ENCODE measurements around the gene EHBP1L1. TPM values are rescaled to one million over a fixed set of nuclear protein-coding genes. Genes with fewer than 3 reads are reported as not detected.
A peak's percentile ranks its signal among the peaks of the same experiment; 100 is the strongest.

Gene EHBP1L1
- polyA plus RNA-seq, 3 donors, result 9.7 to 70.4 (median 48.5) TPM

DNA sequence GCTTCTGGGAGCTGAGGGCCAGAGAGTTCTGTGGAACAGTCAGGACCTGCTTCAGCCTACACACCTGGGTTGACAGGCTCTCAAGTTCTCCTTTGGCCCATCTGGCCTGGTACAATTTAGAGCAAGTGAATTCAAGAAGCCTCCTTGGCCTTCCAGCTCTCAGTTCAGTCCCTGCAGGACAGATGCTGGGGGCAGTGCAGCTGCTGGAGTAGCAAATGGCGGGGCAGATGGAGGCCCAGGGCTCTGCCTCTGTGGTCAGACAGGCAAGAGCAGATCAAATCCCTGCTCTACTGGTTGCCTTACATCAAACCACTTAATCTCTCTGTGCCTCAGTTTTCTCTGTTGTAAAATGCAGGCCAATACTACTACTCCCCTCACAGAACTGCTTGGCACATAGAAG is 28.4 kb downstream of the EHBP1L1 start:
- 94 to 100% (median 98%) methylated on average over 1 of the region's 1 CpG for WGBS, 3 donors
- H3K27ac ChIP-seq (ENCODE audit: low read depth, low read length), result no peak overlapping the region

DNA sequence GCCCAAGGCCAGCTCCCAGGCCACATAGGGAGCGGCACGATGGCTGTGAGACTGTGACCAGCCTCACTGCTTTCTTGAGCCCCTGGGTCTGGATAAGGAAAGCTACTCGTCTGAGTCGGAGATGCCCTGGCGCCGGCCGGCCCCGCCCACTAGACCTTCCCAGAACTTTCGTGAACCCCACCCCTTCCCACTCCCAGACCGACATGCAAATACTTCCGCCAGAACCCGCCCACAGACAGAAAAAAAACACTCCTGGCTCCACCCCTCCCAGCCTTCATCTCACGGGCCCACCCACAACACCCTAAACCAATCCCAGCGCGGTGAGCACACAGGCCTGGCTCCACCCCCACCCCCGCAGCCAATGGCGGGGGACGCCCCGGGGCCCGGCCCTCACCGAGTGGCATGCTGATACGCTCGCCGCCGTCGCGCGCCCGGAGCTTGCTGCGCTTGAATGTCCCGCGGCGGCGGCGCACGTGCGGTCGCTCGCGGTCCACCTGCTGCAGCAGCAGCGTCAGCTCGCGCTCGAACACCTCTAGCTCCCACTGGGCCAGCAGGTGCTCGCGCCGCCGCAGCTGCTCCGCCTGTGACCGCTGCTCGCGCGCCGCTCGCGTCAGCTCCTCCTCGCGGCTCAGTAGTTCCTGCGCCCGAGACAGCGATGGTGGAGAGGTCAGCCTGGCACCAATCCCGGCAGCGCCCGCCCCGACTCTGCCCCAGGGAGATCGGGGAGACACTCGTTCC is 31.2 kb downstream of the EHBP1L1 start:
- WGBS, 3 donors, result 41 to 59% (median 53%) methylated on average over 46 to 67 of the region's 67 CpGs

DNA sequence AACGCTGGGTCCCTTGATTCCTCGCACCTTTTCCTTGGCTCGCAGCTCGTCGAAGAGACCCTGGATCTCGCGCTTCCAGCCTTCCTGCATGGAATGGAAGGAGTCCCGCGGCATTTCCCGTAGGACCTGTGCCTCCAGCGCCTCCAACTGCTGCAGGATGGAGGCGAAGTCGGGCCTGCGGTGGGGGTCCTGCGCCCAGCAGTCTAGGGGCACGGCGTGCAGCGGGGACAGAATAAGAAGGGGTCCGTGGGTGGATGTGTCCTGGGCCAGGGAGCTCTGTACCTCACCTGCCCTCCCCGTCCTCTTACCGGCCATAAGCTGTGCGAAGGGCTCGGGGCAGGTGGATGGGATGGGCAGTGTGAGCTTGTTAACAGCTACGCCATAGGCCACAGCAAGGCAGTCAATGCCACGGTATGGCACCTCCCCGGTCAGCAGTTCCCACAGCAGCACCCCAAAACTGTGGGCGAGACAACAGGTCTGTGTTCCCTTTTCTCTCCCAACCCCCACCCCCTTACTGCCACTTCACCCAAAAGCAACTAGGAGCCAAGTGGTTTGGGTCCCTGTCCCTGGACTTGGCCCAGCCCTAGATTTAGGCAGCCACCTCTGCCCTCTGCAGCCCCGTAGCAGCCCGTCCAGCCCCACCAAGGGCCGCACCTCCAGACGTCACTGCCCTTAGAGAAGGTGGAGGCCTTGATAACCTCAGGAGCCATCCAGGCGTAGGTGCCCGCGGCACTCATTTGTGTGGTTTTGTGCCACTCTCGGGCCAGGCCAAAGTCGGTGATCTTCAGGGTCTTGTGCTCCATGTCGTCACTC is 32.0 kb downstream of the EHBP1L1 start:
- no peak overlapping the region for H3K27ac ChIP-seq (ENCODE audit: low read depth, low read length)
- WGBS, 3 donors, result 82 to 86% (median 85%) methylated on average over 37 of the region's 37 CpGs

More for the DNA sequence above, 31.2 kb downstream of the EHBP1L1 start:
- peak overlapping the region; percentile 56 for H3K27ac ChIP-seq (ENCODE audit: low read depth, low read length)

DNA sequence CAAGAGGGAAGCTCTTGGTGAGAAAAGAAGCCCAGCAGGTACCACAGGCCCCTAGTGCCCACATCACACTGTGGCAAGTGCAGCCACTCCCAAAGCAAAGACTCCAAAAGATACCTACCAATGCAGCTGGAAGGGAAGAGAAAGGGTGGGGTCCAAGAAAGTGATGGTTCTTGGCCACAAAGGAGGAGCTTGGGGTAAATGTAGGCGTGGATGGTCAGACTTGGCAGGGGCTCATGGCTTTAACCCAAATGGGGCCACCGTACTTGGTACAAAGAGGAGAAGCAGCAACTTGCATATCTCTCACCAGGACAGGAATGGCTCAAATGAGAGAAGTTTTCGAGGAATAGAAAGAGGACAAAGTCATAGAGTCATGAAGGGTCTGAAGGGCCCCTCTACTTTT is 33.4 kb downstream of the EHBP1L1 start:
- 53 to 76% (median 56%) methylated on average over 3 of the region's 3 CpGs for WGBS, 3 donors

DNA sequence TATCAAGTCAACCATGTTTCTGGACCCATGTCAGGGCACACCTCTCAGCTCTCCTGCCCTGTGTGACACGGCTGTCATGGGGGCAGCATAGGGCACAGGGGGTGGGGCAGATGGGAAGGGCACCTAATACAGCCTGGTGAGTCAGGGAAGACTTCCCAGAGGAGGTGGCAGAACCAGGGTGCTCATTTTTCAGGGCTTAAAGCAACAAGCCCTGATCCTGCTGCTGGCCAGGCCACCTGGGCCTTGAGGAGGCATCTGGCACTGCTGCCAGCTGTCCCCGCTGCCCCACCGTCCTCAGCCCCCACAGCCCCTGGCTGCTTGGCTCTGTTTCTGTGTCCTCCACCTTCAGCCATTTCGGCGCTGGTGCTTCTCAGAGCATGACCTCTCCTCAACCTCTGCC is 33.8 kb downstream of the EHBP1L1 start:
- WGBS, 3 donors, result 69 to 81% (median 77%) methylated on average over 5 of the region's 5 CpGs
- no peak overlapping the region for H3K27ac ChIP-seq (ENCODE audit: low read depth, low read length)

More for the DNA sequence above, 33.4 kb downstream of the EHBP1L1 start:
- H3K27ac ChIP-seq (ENCODE audit: low read depth, low read length), result no peak overlapping the region

DNA sequence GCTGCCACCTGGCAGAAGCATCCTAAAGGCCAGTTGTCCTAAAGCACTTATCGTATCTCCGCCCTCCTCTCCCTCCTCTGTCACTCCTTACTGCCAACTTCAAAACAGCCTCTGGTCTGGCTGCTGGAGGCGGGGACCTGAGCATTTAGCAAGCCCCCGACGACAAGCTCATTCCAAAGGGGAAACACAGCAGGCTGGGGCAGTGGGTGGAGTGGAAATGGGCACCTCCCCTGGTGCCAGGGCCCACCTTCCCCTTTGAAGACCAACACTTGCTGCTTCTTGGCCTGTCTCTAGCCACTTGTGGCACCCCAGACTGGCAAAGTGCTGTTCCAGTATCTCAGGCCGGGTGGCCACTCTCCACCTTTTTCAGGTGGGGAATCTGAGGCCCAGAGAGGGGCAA is 34.6 kb downstream of the EHBP1L1 start:
- 44 to 61% (median 49%) methylated on average over 6 of the region's 6 CpGs for WGBS, 3 donors
- no peak overlapping the region for H3K27ac ChIP-seq (ENCODE audit: low read depth, low read length)

DNA sequence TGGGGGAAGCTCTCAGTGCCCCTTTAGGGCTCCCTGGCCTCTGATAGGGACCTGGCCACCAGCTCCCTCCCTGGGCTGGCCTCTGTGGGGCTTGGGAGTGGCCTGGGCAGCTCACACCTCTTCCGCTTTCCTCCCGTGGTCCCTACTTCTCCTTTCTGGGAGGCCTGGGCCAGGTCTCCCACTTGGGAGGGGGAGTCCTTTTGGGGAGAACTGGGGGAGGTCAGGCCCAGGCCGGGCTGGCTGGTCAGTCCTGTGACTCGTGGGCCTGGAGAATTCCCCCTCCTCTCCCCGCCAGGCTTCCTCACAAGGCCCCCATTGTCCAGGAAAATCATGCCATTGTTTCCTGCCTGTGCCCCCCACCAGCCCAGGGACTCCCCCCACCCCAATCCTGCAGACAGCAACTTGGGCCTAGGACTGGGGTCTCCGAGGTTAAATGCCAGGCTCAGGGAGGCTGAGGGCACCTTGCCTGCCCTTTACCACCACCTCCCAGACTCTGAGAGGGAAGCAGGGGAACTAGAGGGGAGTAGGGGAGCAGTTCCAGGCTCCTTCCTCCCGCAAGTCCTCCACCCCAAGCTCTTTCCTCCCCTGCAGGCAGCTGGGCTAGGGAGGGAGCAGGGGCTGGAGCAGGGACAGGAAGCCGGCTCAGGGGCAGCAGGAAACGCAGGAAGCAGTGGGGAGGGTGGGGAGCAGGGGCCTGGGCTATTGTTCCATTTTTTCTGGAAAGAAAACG is 35.3 kb downstream of the EHBP1L1 start:
- no peak overlapping the region for H3K27ac ChIP-seq (ENCODE audit: low read depth, low read length)
- WGBS, 3 donors, result 13 to 55% (median 23%) methylated on average over 10 of the region's 10 CpGs

DNA sequence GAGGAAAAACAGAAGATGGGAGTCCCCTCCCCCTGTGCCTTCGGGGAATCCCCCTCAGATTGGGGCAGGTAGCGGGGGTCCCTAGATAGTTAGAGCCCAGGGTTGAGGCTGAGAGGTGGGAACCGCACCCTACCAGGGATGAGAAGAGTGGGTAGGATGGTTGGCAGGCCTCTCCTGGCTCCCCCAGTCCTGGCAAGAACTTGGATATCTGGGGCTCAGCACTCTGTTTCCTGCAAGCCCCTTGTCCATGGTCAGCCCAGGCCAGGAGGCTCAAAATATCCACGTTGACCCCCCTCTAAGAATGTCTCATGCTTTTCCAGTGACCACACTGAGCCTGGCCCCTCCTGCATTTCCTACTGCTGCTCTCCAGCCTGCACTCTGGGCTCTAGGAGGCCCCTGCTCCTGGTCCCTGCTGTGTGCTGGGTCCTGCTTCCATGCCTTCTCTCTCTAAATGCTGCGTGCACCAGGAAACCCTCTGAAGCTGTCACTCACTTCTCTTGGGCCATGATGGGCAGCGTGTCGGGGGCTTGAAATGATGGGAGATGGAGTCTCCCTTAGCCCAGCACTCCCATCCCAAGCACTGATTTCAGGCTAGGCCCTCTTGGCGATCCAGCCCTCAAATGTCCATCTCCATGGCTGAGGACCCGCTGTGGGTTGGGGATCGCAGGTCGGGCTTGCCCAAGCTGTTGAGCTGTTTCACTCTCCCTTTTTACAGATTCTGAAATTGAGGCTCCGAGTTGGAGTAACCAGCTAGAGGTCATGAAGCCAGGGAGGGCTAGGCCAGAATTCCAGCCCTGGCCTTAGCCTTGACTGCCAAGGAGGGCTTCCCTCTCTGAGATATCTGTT is 36.1 kb downstream of the EHBP1L1 start:
- H3K27ac ChIP-seq (ENCODE audit: low read depth, low read length), result peak overlapping the region; percentile 34
- WGBS, 3 donors, result 42 to 70% (median 55%) methylated on average over 12 of the region's 12 CpGs

DNA sequence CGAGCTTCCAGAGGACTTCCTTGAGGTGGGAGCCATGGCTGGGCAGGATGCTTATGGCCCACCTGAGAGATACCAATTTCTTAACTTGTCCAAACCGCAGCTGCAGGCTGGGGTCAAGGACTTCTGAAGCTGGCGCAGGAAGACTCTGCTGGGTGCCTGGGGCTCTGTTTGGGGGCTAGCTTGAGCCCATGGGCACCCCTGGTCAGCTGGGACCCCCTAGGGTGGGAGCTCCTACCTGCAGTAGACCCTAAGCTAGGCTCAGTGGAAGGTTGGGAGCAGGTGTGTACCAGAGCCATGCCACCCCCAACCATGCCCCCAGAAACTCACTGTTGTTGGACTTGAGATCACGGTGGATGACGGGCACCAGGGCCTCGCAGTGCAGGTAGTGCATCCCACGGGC is 36.8 kb downstream of the EHBP1L1 start:
- WGBS, 3 donors, result 40 to 53% (median 41%) methylated on average over 7 of the region's 7 CpGs
- no peak overlapping the region for H3K27ac ChIP-seq (ENCODE audit: low read depth, low read length)

DNA sequence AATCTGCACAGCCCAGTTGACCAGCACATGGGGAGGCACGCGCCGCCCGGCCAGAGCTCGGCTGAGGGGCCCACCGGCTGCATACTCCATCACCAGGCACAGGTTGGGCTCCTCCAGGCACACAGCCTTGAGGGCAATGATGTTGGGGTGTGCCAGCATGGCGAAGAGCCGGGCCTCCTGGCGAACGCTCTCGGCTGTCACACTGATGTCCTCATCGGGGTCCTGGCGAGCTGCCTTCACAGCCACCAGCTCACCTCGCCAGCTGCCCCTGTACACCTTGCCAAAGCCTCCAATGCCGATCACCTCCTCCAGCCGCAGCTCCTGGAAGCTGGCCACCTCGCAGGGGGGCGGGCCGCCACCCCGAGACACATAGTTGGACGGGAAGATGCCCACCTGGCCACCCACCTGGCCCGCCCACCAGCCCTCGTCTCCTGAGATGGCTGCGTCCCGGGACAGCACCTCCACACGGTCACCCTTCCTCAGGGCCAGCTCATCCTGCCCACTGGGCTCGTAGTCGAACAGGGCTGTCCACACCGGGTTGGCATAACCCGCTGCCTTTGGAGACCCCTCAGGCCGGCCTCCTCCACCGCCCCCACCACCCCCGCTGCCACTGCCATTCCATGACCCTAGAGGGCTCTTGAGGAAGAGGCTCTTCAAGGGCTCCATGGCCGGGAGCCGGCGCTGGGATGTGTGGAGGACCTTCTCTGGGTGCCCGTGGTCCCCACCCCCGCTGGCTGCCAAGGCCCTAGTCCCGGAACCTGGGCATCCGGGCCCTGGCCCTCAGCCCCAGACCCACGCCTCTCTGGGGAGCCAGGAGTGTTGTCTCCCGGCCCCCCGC is 37.5 kb downstream of the EHBP1L1 start:
- H3K27ac ChIP-seq (ENCODE audit: low read depth, low read length), result peak overlapping the region; percentile 77
- WGBS, 3 donors, result 11 to 18% (median 16%) methylated on average over 40 to 43 of the region's 43 CpGs

DNA sequence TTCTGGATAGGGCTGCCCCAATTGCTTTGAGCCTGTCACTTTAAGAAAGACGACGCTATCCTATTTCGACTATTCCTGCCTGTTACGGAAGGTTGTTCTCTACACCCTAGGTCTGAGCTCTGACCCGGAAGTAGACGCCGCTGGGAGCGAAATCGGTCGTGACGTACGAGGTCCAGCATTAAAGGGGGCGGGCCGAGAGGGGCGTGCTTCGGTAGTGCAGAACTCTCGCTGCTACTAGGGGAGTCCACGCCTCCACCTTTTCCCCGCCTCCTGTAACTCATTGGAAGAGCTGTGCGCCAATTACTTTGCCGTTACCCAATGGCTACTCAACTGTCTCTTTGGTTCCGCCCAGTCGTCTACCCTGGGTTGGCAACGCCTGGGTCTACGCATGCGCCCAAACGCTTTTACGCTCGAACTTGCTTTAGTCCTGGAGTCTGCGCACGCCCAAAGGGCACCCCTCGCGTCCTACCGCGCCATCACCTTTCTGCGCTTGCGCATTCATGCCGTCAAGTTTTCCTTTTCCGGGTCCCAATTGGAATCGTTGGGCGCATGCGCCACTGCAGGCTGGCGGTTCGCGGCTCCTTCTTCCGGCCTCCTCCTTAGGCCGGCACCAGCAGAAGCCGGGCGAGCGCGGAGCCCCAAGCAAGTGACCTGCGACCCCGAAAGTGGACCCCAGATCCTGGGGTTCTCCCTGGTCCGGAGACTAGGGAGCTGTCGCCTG is 39.5 kb downstream of the EHBP1L1 start, which contains the start of gene PCNX3:
Gene PCNX3 (plus strand): TSS at position 548 of the 721 bp plus-strand sequence. CDS start 536 bp downstream, outside the sequence.
- no peak within 1 kb of the TSS for H3K27ac ChIP-seq (ENCODE audit: low read depth, low read length)
- 0% methylated on average over 49 to 55 of the region's 55 CpGs for WGBS, 3 donors

DNA sequence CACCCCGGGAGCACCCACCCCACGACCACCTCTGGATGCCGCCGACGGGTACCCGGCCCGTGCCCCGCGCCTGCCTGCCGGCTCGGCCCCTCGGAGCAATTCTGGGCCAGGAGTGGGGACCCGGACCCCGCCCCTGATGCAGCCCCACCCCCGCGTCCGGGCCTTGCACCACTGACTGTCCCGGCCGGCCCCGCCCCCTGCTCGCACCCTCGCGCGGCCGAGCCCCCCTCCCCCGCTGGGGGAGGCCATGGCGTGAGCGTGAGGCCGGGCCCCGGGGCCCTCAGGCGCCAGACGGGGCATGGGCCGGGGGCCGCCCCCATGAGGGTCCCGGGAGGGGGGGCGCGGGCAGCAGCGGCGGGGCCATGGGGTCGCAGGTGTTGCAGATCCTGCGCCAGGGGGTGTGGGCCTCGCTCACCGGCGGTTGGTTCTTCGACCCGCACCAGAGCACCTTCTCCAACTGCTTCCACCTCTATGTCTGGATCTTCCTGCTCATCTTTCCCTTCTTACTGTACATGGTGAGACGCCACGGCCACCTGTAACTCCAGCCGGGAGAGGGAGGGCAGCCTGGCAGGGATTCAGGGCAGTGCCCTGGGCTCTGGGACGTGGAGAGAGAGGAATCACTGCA is 40.2 kb downstream of the EHBP1L1 start:
- no peak overlapping the region for H3K27ac ChIP-seq (ENCODE audit: low read depth, low read length)
- 1 to 2% (median 2%) methylated on average over 26 to 44 of the region's 50 CpGs for WGBS, 3 donors

DNA sequence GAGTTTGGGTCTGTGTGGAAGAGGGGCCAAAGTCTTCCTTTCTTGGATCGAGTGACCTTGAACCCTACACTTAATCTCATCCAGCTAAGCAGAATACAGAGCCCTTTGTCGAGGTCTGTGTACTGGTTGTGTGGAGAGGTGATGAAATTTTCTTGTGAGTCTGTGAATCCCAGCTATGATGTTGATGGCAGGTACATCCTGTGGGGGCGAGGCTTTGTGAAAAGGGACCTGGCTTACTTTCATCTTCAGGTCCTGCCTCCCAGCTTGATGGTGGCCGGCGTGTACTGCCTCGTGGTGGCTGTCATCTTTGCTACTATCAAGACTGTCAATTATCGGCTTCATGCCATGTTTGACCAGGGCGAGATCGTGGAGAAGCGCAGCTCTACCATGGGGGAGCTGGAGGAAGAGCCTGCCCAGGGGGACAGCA is 40.7 kb downstream of the EHBP1L1 start:
- WGBS, 3 donors, result 37 to 68% (median 66%) methylated on average over 10 of the region's 10 CpGs
- no peak overlapping the region for H3K27ac ChIP-seq (ENCODE audit: low read depth, low read length)

DNA sequence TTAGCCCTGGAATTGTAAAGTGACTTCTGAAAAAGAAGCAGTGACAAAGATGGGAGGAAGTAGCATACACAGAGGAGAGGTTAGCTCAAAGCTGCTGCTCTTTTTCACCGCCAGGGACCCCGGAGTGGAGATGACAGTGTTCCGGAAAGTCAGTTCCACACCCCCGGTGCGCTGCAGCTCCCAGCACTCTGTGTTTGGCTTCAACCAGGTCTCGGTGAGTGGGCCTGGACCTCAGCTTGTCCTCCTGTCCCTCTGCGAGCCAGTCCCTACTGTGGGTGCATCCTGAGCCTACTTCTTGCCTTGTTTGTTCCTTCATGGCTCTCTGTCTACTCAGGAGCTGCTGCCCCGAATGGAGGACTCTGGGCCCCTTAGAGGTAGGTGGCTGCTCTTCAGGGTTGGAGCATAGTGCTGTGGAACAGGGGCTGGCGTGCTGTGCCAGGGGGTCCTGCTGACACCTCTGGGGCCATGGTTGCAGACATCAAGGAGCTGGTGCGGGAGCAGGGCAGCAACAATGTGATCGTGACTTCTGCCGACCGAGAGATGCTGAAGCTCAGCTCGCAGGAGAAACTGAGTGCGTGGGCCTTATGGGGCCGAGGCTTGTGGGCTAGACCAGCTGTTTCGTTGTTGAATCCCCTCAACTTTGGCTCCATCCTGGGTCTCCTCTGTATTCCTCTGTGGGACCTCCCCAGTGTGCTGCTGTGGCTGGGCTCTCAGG is 41.4 kb downstream of the EHBP1L1 start:
- 89 to 93% (median 90%) methylated on average over 17 of the region's 17 CpGs for WGBS, 3 donors
- H3K27ac ChIP-seq (ENCODE audit: low read depth, low read length), result no peak overlapping the region

DNA sequence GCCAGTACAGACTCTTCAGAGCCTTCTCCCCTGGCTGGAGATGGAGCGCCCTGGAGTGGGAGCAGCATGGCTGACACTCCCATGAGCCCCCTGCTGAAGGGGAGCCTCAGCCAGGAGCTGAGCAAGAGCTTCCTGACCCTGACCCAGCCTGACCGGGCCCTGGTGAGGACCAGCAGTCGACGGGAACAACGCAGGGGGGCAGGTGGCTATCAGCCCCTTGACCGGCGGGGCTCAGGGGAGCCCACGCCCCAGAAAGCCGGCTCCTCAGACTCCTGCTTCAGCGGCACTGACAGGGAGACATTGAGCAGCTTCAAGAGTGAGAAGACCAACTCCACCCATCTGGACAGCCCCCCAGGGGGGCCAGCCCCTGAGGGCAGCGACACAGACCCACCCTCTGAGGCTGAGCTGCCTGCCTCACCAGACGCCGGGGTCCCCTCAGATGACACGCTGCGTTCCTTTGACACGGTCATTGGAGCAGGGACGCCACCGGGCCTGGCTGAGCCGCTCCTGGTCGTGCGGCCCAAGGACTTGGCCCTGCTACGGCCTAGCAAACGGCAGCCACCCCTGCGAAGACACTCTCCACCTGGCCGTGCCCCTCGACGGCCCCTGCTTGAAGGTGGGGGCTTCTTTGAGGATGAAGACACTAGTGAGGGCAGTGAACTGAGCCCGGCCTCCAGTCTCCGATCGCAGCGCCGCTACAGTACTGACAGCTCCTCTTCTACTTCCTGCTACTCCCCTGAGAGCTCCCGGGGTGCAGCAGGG is 42.3 kb downstream of the EHBP1L1 start:
- WGBS, 3 donors, result 90 to 93% (median 92%) methylated on average over 29 to 33 of the region's 33 CpGs
- H3K27ac ChIP-seq (ENCODE audit: low read depth, low read length), result no peak overlapping the region

All from adipose tissue (tissue), 3 donors.